Transverse colon (tissue), 4 donors: ENCODE data around the gene PARP1. TPM values are rescaled to one million over a fixed set of nuclear protein-coding genes. Genes with fewer than 3 reads are reported as not detected.

Experiments
- DNase-seq: peaks from one replicate; pipeline ENCODE4 v3.0.0-alpha.2; 2019
- H3K27ac ChIP-seq, 4 donors: fragments of 200-600 bp; sonication (generic); 2 replicates each; pipeline ENCODE4 v1.5.1; 2016 to 2018; ENCODE audit warnings: inconsistent platforms in 4 of 4
- H3K27me3 ChIP-seq: fragments of 200-600 bp; sonication (generic); 2 replicates; pipeline ENCODE4 v1.5.1; 2017; ENCODE audit warnings: inconsistent platforms
- H3K36me3 ChIP-seq, 4 donors: fragments of 200-600 bp; sonication (generic); 2 replicates each; pipeline ENCODE4 v1.5.1; 2017 to 2019; ENCODE audit warnings: inconsistent platforms in 4 of 4
- H3K4me1 ChIP-seq, 4 donors: fragments of 200-600 bp; sonication (generic); 2 replicates each; pipeline ENCODE4 v1.5.1; 2017 to 2020; ENCODE audit warnings: inconsistent platforms in 4 of 4
- H3K4me3 ChIP-seq, 4 donors: fragments of 200-600 bp; sonication (generic); 1 replicate in 1 of 4; 2 replicates in 3 of 4; pipeline versions ENCODE4 v1.5.1 to v1.6.1; 2017 to 2019; ENCODE audit warnings: inconsistent platforms in 4 of 4
- H3K9me3 ChIP-seq, 2 donors: fragments of 200-600 bp; sonication (generic); 2 replicates each; pipeline ENCODE4 v1.5.1; 2017 to 2019; ENCODE audit warnings: inconsistent platforms in 2 of 2
- CTCF ChIP-seq, 5 experiments: fragments of 200-600 bp in 3 of 5; fragments of 450-650 bp in 2 of 5; sonication (generic) in 3 of 5; IDR thresholded peaks; 1 replicate in 2 of 5; 2 replicates in 3 of 5; pipeline ENCODE4 v1.5.1; 2016 to 2017; ENCODE audit warnings: antibody characterized with exemption in 5 of 5, inconsistent platforms in 3 of 5, mild to moderate bottlenecking in 2 of 5, moderate library complexity in 1 of 5
- EP300 ChIP-seq: sonication (generic); formaldehyde crosslinking; IDR thresholded peaks from one replicate; pipeline ENCODE4 v1.6.1; 2017; ENCODE audit warnings: antibody characterized with exemption, low read depth
- POLR2A ChIP-seq: fragments of 450-650 bp; IDR thresholded peaks from one replicate; pipeline ENCODE4 v1.6.1; 2016; ENCODE audit warnings: antibody characterized with exemption, mild to moderate bottlenecking, moderate library complexity
- POLR2AphosphoS5 ChIP-seq, 3 donors: sonication (generic); formaldehyde crosslinking; IDR thresholded peaks; one replicate each; pipeline ENCODE4 v1.6.1; 2016; ENCODE audit warnings: antibody characterized with exemption in 3 of 3
- WGBS, 2 donors: methylation state at CpG; one replicate each; pipeline ENCODE4 v1.1.5; 2018; ENCODE audit warnings: low coverage in 1 of 2; 5-methylcytosine and 5-hydroxymethylcytosine counted together
- in situ Hi-C, 4 donors: fragments of 200-750 bp; cut with MboI; loops; one replicate each; pipeline versions ENCODE4 v1.15.0 to v1.15.1; 2017; ENCODE audit warnings: low sequenced_read_pairs in 3 of 4, low pct_ligation_motif_present in 1 of 4, low pct_unique_long_range_greater_than_20kb in 1 of 4
- intact Hi-C: fragments of 100-400 bp; cut with DNase I; formaldehyde crosslinking; loops from one replicate; pipeline ENCODE4 v1.15.1; 2023; ENCODE audit warnings: low total_unique reads
- total RNA-seq, 4 donors: library from RNA; depleted of rRNA; stranded (reverse); fragments of >200 nt; gene quantifications; one replicate each; pipeline ENCODE4 v1.1.0, GENCODE V29; 2016

The PARP1 gene
- total RNA-seq, 4 donors from 2014 or later, result 23.2 to 74.4 (median 38.0) TPM

- intact Hi-C loops, result no loop called here
- H3K27me3 ChIP-seq, result no peaks in the 10 kb centered on the region
- no peaks in the 10 kb centered on the region for H3K4me1 ChIP-seq
- 35 to 51% methylated on average over 13 to 24 of the region's 24 CpGs for WGBS, 2 donors
- no peak for TF ChIP-seq POLR2A
- no peak for TF ChIP-seq POLR2AphosphoS5 (IDR thresholded peaks at IDR 0.05)
- no peak for TF ChIP-seq CTCF (IDR thresholded peaks at IDR 0.05)
- no peak for TF ChIP-seq EP300
- no peak for DNase-seq
- no peak overlapping the region for H3K4me3 ChIP-seq
- in situ Hi-C loops, result no loop called here
- H3K9me3 ChIP-seq, result no peaks in the 10 kb centered on the region
- no peaks in the 10 kb centered on the region for H3K36me3 ChIP-seq
- H3K27ac ChIP-seq, result no peak overlapping the region
Observed at GRCh38 chr1:226425431-226426031, 17.6 kb upstream of the PARP1 start.

- no peaks in the 10 kb centered on the region for H3K36me3 ChIP-seq
- in situ Hi-C loops, result no loop called here
- WGBS, 2 donors, result 37 to 45% methylated on average over 2 of the region's 2 CpGs
- H3K27ac ChIP-seq, result no peak overlapping the region
- no peaks in the 10 kb centered on the region for H3K9me3 ChIP-seq
- peaks cover 0 to 1% (median 0%) of the 10 kb centered on the region in 4 donors for H3K4me1 ChIP-seq
- H3K27me3 ChIP-seq, result no peaks in the 10 kb centered on the region
- DNase-seq, result no peak
- intact Hi-C loops, result no loop called here
- H3K4me3 ChIP-seq, result no peak overlapping the region
- TF ChIP-seq POLR2AphosphoS5 (IDR thresholded peaks at IDR 0.05) (no peak), CTCF (IDR thresholded peaks at IDR 0.05) (no peak), POLR2A (no peak), EP300 (no peak)
Observed at GRCh38 chr1:226425004-226425378, 17.1 kb upstream of the PARP1 start.

GRCh38 chr1:226424221-226425003 lies 16.5 kb upstream of the PARP1 start:
- no peak for DNase-seq
- intact Hi-C loops, result no loop called here
- Histone ChIP-seq H3K27ac (no peak overlapping the region), H3K27me3 (no peaks in the 10 kb centered on the region), H3K4me1 (peaks cover 0 to 5% (median 0%) of the 10 kb centered on the region in 4 donors), H3K9me3 (no peaks in the 10 kb centered on the region), H3K4me3 (no peak overlapping the region), H3K36me3 (no peaks in the 10 kb centered on the region)
- WGBS, 2 donors, result 69 to 83% methylated on average over 5 to 8 of the region's 8 CpGs
- in situ Hi-C loops, result loop anchor here in 3 of 4 donors (25.0 kb wide), 2 partner anchors 188 to 413 kb away; no protein-coding TSS in a partner anchor
- peak; percentile 52 to 76 (median 63) for TF ChIP-seq CTCF (IDR thresholded peaks at IDR 0.05)
- TF ChIP-seq POLR2AphosphoS5 (IDR thresholded peaks at IDR 0.05), result no peak

GRCh38 chr1:226422478-226422877 lies 14.6 kb upstream of the PARP1 start:
- no peak for DNase-seq
- no peak overlapping the region for H3K4me3 ChIP-seq
- no peak overlapping the region for H3K27ac ChIP-seq
- H3K27me3 ChIP-seq, result no peaks in the 10 kb centered on the region
- 95 to 100% methylated on average over 1 to 6 of the region's 6 CpGs for WGBS, 2 donors
- in situ Hi-C loops (loop anchor here in 3 of 4 donors (25.0 kb wide), 2 partner anchors 190 to 415 kb away; no protein-coding TSS in a partner anchor), intact Hi-C loops (no loop called here)
- no peaks in the 10 kb centered on the region for H3K9me3 ChIP-seq
- H3K36me3 ChIP-seq, result no peaks in the 10 kb centered on the region
- peaks cover 0 to 5% (median 0%) of the 10 kb centered on the region in 4 donors for H3K4me1 ChIP-seq
- no peak for TF ChIP-seq POLR2A
- TF ChIP-seq EP300, result no peak
- no peak for TF ChIP-seq CTCF (IDR thresholded peaks at IDR 0.05)
- no peak for TF ChIP-seq POLR2AphosphoS5 (IDR thresholded peaks at IDR 0.05)
